ENCODE results near the gene SMCO4. TPM values are rescaled to one million over a fixed set of nuclear protein-coding genes. Genes with fewer than 3 reads are reported as not detected.
"Not testable (repeated sequence)": the region's sequence is repeated elsewhere in the genome, so short reads cannot be mapped to it uniquely, and the experiment has no call there.

Gene SMCO4
- total RNA-seq, 1 donor from 2014 or later: 6.8 TPM

GRCh38 chr11:93537049-93537448 lies 6.1 kb downstream of the SMCO4 start:
- no peaks in the 10 kb centered on the region for H3K9me3 Mint-ChIP-seq
- DNase-seq (ENCODE audit: low spot score in 2 of 2, unreplicated experiment in 2 of 2): no peak
- no peaks in the 10 kb centered on the region for H3K36me3 Mint-ChIP-seq
- no peak overlapping the region for H3K27ac Mint-ChIP-seq
- no peak for TF ChIP-seq CTCF (IDR thresholded peaks at IDR 0.05; ENCODE audit: unreplicated experiment)
- no peaks in the 10 kb centered on the region for H3K4me1 Mint-ChIP-seq
- H3K27me3 Mint-ChIP-seq (ENCODE audit: low read depth): no peaks in the 10 kb centered on the region
- H3K4me3 Mint-ChIP-seq: no peak overlapping the region

GRCh38 chr11:93536101-93536861 lies 6.9 kb downstream of the SMCO4 start:
- no peak for DNase-seq (ENCODE audit: low spot score in 2 of 2, unreplicated experiment in 2 of 2)
- Mint-ChIP-seq H3K4me1 (no peaks in the 10 kb centered on the region), H3K9me3 (peaks cover under 1% of the 10 kb centered on the region), H3K4me3 (no peak overlapping the region), H3K27me3 (ENCODE audit: low read depth) (no peaks in the 10 kb centered on the region), H3K27ac (no peak overlapping the region), H3K36me3 (no peaks in the 10 kb centered on the region)
- peak; percentile 17 for TF ChIP-seq CTCF (IDR thresholded peaks at IDR 0.05; ENCODE audit: unreplicated experiment)

GRCh38 chr11:93535578-93535977 lies 7.6 kb downstream of the SMCO4 start:
- H3K27ac Mint-ChIP-seq; H3K9me3 Mint-ChIP-seq; DNase-seq (ENCODE audit: low spot score in 2 of 2, unreplicated experiment in 2 of 2); H3K27me3 Mint-ChIP-seq (ENCODE audit: low read depth); H3K4me1 Mint-ChIP-seq; H3K4me3 Mint-ChIP-seq; H3K36me3 Mint-ChIP-seq: not testable (repeated sequence)

GRCh38 chr11:93532806-93533205 lies 10.4 kb downstream of the SMCO4 start:
- TF ChIP-seq CTCF (IDR thresholded peaks at IDR 0.05; ENCODE audit: unreplicated experiment): no peak
- no peaks in the 10 kb centered on the region for H3K36me3 Mint-ChIP-seq
- H3K4me1 Mint-ChIP-seq: peaks cover 4% of the 10 kb centered on the region
- no peak overlapping the region for H3K4me3 Mint-ChIP-seq
- H3K27ac Mint-ChIP-seq: no peak overlapping the region
- no peak for DNase-seq (ENCODE audit: low spot score in 2 of 2, unreplicated experiment in 2 of 2)
- peaks cover 4% of the 10 kb centered on the region for H3K9me3 Mint-ChIP-seq
- H3K27me3 Mint-ChIP-seq (ENCODE audit: low read depth): no peaks in the 10 kb centered on the region

GRCh38 chr11:93532281-93532789 lies 10.9 kb downstream of the SMCO4 start:
- Mint-ChIP-seq H3K36me3 (no peaks in the 10 kb centered on the region), H3K4me3 (no peak overlapping the region), H3K27me3 (ENCODE audit: low read depth) (no peaks in the 10 kb centered on the region), H3K4me1 (peaks cover 4% of the 10 kb centered on the region), H3K9me3 (peaks cover 4% of the 10 kb centered on the region), H3K27ac (no peak overlapping the region)
- TF ChIP-seq CTCF (IDR thresholded peaks at IDR 0.05; ENCODE audit: unreplicated experiment): no peak
- DNase-seq (ENCODE audit: low spot score in 2 of 2, unreplicated experiment in 2 of 2): no peak

- Mint-ChIP-seq H3K9me3 (peaks cover 4% of the 10 kb centered on the region), H3K4me1 (peaks cover 9% of the 10 kb centered on the region), H3K27me3 (ENCODE audit: low read depth) (no peaks in the 10 kb centered on the region), H3K4me3 (no peak overlapping the region), H3K27ac (no peak overlapping the region), H3K36me3 (no peaks in the 10 kb centered on the region)
- no peak for DNase-seq (ENCODE audit: low spot score in 2 of 2, unreplicated experiment in 2 of 2)
- TF ChIP-seq CTCF (IDR thresholded peaks at IDR 0.05; ENCODE audit: unreplicated experiment): no peak
Measured at GRCh38 chr11:93530468-93530826, 12.7 kb downstream of the SMCO4 start.
